Heart right ventricle (tissue), 16 donors: ENCODE results near the gene NPC1L1. TPM values are rescaled to one million over a fixed set of nuclear protein-coding genes. Genes with fewer than 3 reads are reported as not detected.

Source experiments
- ATAC-seq, 8 donors: fragments of 200-7000 bp; cut with Tn5 transposase; one replicate each; pipeline ENCODE4 v1.9.1; 2020; ENCODE audit warnings: mild to moderate bottlenecking in 8 of 8, moderate library complexity in 8 of 8, moderate number of reproducible peaks in 1 of 8
- DNase-seq, 2 donors: peaks; one replicate each; pipeline ENCODE4 v3.0.0-alpha.2; 2020
- H3K27ac ChIP-seq, 10 donors: fragments of 200-600 bp; sonication (generic) in 2 of 10; one replicate each; pipeline versions ENCODE4 v1.5.0 to v1.8.0; 2020 to 2022; ENCODE audit warnings: mild to moderate bottlenecking in 3 of 10
- H3K27me3 ChIP-seq, 7 donors: fragments of 200-600 bp; one replicate each; pipeline ENCODE4 v1.8.0; 2021 to 2022; ENCODE audit warnings: mild to moderate bottlenecking in 2 of 7
- H3K36me3 ChIP-seq, 9 donors: fragments of 200-600 bp; sonication (generic) in 1 of 9; one replicate each; pipeline versions ENCODE4 v1.5.0 to v1.8.0; 2020 to 2022; ENCODE audit warnings: mild to moderate bottlenecking in 2 of 9
- H3K4me1 ChIP-seq, 9 donors: fragments of 200-600 bp; sonication (generic) in 1 of 9; one replicate each; pipeline versions ENCODE4 v1.5.0 to v1.8.0; 2020 to 2022; ENCODE audit warnings: mild to moderate bottlenecking in 4 of 9
- H3K4me3 ChIP-seq, 10 donors: fragments of 200-600 bp; sonication (generic) in 2 of 10; one replicate each; pipeline versions ENCODE4 v1.5.0 to v1.8.0; 2020 to 2022; ENCODE audit warnings: mild to moderate bottlenecking in 7 of 10, moderate library complexity in 2 of 10
- H3K9me3 ChIP-seq, 11 donors: fragments of 200-600 bp in 10 of 11; sonication (generic) in 2 of 11; one replicate each; pipeline versions ENCODE4 v1.5.0 to v1.8.0; 2013 to 2022; ENCODE audit warnings: mild to moderate bottlenecking in 2 of 11, control low read depth in 1 of 11, moderate library complexity in 1 of 11
- CTCF ChIP-seq, 9 donors: fragments of 200-600 bp; sonication (generic) in 2 of 9; IDR thresholded peaks; one replicate each; pipeline versions ENCODE4 v1.5.0 to v1.8.0; 2021 to 2022; ENCODE audit warnings: antibody characterized with exemption in 9 of 9, mild to moderate bottlenecking in 5 of 9, moderate library complexity in 1 of 9
- WGBS, 2 donors: extraction: QIAGEN DNeasy Blood & Tissue Kit; methylation state at CpG; one replicate each; pipeline ENCODE4 v1.1.7; 2013; ENCODE audit warnings: inconsistent platforms in 1 of 2; 5-methylcytosine and 5-hydroxymethylcytosine counted together
- intact Hi-C, 10 donors: fragments of 100-400 bp; cut with DNase I; formaldehyde crosslinking; loops; one replicate each; pipeline versions ENCODE4 v1.11.1 to v1.14.2; 2022
- polyA plus RNA-seq, 2 donors: library from polyadenylated mRNA; stranded (reverse); fragments of 200-250 nt; gene quantifications; one replicate each; pipeline ENCODE4 v1.2.3, GENCODE V29; 2013
- total RNA-seq, 10 donors: library from RNA; stranded (reverse); fragmentation: NEBNext Ultra II Directional in 3 of 10; extraction: Animal tissue kit (Norgen Biotek cat#: 25700) in 3 of 10; gene quantifications; one replicate each; pipeline versions ENCODE4 v1.2.1 to v1.2.4, GENCODE V29; 2021 to 2023
- donor health status: Arrhythmogenic right ventricular cardiomyopathy.
- donor health status: ischemic (EF 13 %, LVEDD 7.1; RV severe dilation, severe dysfunction).
- donor health status: healthy with polysubstance abuse.
- donor health status: DM: no; HTN: yes; CAD: no.
- donor health status: DM: no; HTN: no; CAD: no.
- donor health status: ischemic (EF 25% LVEDD 6.9; RV normal size, moderate dysfunction).
- donor health status: ischemic (EF 25% LVEDD 5.7; RV mildly dilated, moderate dysfunction).
- donor health status: healthy.
- donor health status: DM: yes; HTN: yes; CAD: no.
- donor health status: Ischemic cardiomyopathy.
- donor health status: ischemic (EF 35%, LVEDD 5.7; RV mildly dilated, moderate dysfunction).
- donor health status: nonischemic (EF 11% LVEDD 7.7; RV severe dilation, severe dysfunction).
- donor health status: DM: yes; HTN: yes; CAD: no.
- donor health status: PGD.
- donor health status: ischemic (EF 29% LVEDD 5.4; RV normal size, mild dysfunction).
- donor health status: nonischemic (EF 23%, LVEDD 6.1; RV moderate dilation, normal function).

The NPC1L1 gene
- total and polyA plus RNA-seq, 12 donors, result under 0.01 to 0.29 (median 0.12) TPM; not detected in 1

- Histone ChIP-seq H3K4me1 (no peaks in the 10 kb centered on the region), H3K9me3 (peaks cover 0 to 7% (median 0%) of the 10 kb centered on the region in 11 donors), H3K27ac (no peak overlapping the region), H3K36me3 (no peaks in the 10 kb centered on the region), H3K4me3 (no peak overlapping the region), H3K27me3 (peaks cover 0 to 8% (median 0%) of the 10 kb centered on the region in 7 donors)
- no peak for ATAC-seq
- 60 to 61% methylated on average over 3 of the region's 3 CpGs for WGBS, 2 donors
- intact Hi-C loops, result loop anchor here in 1 of 10 donors (10.0 kb wide), 1 partner anchor 49 kb away; no protein-coding TSS in a partner anchor
- no peak for TF ChIP-seq CTCF (IDR thresholded peaks at IDR 0.05)
- no peak for DNase-seq
Measured at GRCh38 chr7:44505595-44505994, 35.5 kb downstream of the NPC1L1 start.

- 30 to 31% methylated on average over 4 of the region's 4 CpGs for whole genome bisulfite sequencing, 2 donors
- TF ChIP-seq CTCF (IDR thresholded peaks at IDR 0.05), result no peak
- intact Hi-C loops, result no loop called here
- ATAC-seq (peak in 6 of 8 donors; percentile 69 to 98 (median 92)), DNase-seq (no peak)
- peak overlapping the region in 7 of 10 donors; percentile 15 to 70 (median 45) for H3K27ac ChIP-seq
- H3K4me3 ChIP-seq, result no peak overlapping the region
- H3K36me3 ChIP-seq, result no peaks in the 10 kb centered on the region
- no peaks in the 10 kb centered on the region for H3K9me3 ChIP-seq
- peaks cover 0 to 18% (median 0%) of the 10 kb centered on the region in 9 donors for H3K4me1 ChIP-seq
- peaks cover 0 to 7% (median 0%) of the 10 kb centered on the region in 7 donors for H3K27me3 ChIP-seq
Measured at GRCh38 chr7:44498230-44498954, 42.7 kb downstream of the NPC1L1 start.

GRCh38 chr7:44497155-44498027, 43.7 kb downstream of the NPC1L1 start:
- Histone ChIP-seq H3K36me3 (no peaks in the 10 kb centered on the region), H3K4me3 (no peak overlapping the region), H3K4me1 (peaks cover 0 to 18% (median 0%) of the 10 kb centered on the region in 9 donors), H3K27ac (peak overlapping the region in 4 of 10 donors; percentile 15 to 70 (median 58)), H3K9me3 (no peaks in the 10 kb centered on the region), H3K27me3 (peaks cover 0 to 7% (median 0%) of the 10 kb centered on the region in 7 donors)
- ATAC-seq (peak in 3 of 8 donors; percentile 14 to 31 (median 29)), DNase-seq (no peak)
- intact Hi-C loops, result no loop called here
- no peak for TF ChIP-seq CTCF (IDR thresholded peaks at IDR 0.05)
- WGBS, 2 donors, result 92 to 96% methylated on average over 5 of the region's 5 CpGs

- DNase-seq (no peak), ATAC-seq (no peak)
- WGBS, 2 donors, result 78 to 84% methylated on average over 1 of the region's 1 CpG
- Histone ChIP-seq H3K27ac (no peak overlapping the region), H3K27me3 (peaks cover 0 to 7% (median 0%) of the 10 kb centered on the region in 7 donors), H3K9me3 (no peaks in the 10 kb centered on the region), H3K36me3 (no peaks in the 10 kb centered on the region), H3K4me3 (no peak overlapping the region), H3K4me1 (peaks cover 0 to 19% (median 0%) of the 10 kb centered on the region in 9 donors)
- intact Hi-C loops, result no loop called here
- no peak for TF ChIP-seq CTCF (IDR thresholded peaks at IDR 0.05)
Measured at GRCh38 chr7:44496385-44496784, 44.7 kb downstream of the NPC1L1 start.
